ENCODE data around the gene MAN2B2. TPM values are rescaled to one million over a fixed set of nuclear protein-coding genes. Genes with fewer than 3 reads are reported as not detected.

MAN2B2 gene
- total RNA-seq, 4 donors from 2014 or later = 32.7 to 95.3 (median 80.2) TPM

DNA sequence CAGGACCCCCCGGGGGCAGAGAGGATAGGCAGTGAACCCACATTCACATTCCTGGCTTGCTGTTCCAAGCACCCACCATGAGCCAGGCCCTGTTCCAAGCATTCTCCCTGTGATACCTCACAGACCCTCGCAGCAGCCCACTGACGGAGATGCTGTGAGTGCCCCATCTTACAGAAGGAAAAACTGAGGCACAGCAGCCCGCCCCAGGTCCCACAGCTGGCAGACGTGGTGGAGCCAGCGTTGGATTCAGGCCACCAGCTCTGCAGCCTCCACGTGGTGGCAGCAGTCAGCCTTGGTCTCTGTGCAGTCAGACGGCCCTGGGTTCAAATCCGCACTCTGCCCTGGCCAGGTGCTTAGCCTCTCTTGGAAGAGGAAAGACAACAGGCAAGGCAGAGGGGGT, 16.8 kb downstream of the MAN2B2 start:
- H3K27me3 ChIP-seq = no peaks in the 10 kb centered on the region
- TF ChIP-seq, protein P1, sequence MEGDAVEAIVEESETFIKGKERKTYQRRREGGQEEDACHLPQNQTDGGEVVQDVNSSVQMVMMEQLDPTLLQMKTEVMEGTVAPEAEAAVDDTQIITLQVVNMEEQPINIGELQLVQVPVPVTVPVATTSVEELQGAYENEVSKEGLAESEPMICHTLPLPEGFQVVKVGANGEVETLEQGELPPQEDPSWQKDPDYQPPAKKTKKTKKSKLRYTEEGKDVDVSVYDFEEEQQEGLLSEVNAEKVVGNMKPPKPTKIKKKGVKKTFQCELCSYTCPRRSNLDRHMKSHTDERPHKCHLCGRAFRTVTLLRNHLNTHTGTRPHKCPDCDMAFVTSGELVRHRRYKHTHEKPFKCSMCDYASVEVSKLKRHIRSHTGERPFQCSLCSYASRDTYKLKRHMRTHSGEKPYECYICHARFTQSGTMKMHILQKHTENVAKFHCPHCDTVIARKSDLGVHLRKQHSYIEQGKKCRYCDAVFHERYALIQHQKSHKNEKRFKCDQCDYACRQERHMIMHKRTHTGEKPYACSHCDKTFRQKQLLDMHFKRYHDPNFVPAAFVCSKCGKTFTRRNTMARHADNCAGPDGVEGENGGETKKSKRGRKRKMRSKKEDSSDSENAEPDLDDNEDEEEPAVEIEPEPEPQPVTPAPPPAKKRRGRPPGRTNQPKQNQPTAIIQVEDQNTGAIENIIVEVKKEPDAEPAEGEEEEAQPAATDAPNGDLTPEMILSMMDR (IDR thresholded peaks at IDR 0.05) = no peak
- TF ChIP-seq POLR2A (IDR thresholded peaks at IDR 0.05) = no peak

DNA sequence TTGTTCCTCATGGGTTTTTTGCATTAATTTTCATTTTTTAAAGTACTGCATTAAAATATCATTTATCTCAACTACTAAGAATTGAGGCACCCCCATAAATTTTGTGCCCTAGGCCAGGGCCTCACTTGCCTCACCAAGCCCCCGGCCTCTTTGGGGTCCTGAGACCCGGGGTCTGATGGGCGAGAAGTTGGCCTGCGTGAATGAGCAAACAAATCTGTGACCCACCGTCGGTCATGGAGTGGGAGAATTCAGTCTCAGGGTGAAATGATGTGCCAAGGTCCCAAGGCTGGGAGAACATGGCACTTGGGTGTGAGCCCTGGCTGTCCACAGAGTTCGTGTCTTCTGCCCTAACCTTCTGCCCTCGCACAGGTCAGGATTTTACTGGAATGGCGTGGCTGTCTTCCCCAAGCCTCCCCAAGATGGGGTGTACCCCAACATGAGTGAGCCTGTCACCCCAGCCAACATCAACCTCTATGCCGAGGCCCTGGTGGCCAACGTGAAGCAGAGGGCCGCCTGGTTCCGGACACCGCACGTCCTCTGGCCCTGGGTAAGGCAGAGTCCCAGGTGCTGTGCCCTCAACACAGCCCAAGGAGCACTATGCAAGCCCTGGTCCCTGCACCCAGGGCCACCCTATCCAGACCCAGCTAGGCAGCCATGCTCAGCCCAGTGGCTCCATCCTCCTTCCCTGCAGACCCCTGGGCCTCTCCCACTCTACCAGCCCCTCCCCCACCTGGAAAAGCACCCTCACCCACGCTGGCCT, 18.0 kb downstream of the MAN2B2 start:
- peaks cover 15 to 18% of the 10 kb centered on the region in 2 donors for H3K36me3 ChIP-seq
- H3K27ac ChIP-seq = no peak overlapping the region
- no peaks in the 10 kb centered on the region for H3K27me3 ChIP-seq
- TF ChIP-seq, protein P1 (IDR thresholded peaks at IDR 0.05) = no peak
- TF ChIP-seq POLR2A (IDR thresholded peaks at IDR 0.05) = no peak
- H3K4me1 ChIP-seq = no peaks in the 10 kb centered on the region
- 87 to 92% methylated on average over 7 to 16 of the region's 16 CpGs for WGBS, 2 donors
- no peak overlapping the region for H3K4me3 ChIP-seq (replicated peaks in 1 of 3)
- no peaks in the 10 kb centered on the region for H3K9me3 ChIP-seq
- intact Hi-C loops (cut with DNase I) = no loop called here
- no peak for DNase-seq

More for the DNA sequence above, 16.8 kb downstream of the MAN2B2 start:
- DNase-seq = no peak
- intact Hi-C loops (cut with DNase I) = no loop called here
- no peaks in the 10 kb centered on the region for H3K9me3 ChIP-seq
- H3K36me3 ChIP-seq = peaks cover 9 to 15% of the 10 kb centered on the region in 2 donors
- H3K4me1 ChIP-seq = no peaks in the 10 kb centered on the region
- no peak overlapping the region for H3K4me3 ChIP-seq (replicated peaks in 1 of 3)
- no peak overlapping the region for H3K27ac ChIP-seq
- 82 to 93% methylated on average over 3 to 9 of the region's 9 CpGs for WGBS, 2 donors

DNA sequence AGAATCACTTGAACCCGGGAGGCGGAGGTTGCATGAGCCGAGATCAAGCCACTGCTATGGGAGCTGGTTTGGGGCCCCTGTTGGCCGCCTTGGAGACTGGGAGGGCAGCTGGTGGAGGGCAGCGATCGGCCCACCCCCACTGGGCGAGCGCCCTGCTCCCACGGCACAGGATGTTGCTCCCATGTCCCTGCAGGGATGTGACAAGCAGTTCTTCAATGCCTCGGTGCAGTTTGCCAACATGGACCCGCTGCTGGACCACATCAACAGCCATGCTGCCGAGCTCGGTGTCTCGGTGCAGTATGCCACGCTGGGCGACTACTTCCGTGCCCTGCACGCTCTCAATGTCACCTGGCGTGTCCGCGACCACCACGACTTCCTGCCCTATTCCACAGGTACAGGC, 19.4 kb downstream of the MAN2B2 start:
- Histone ChIP-seq H3K27me3 (no peaks in the 10 kb centered on the region), H3K36me3 (peaks cover 15 to 18% of the 10 kb centered on the region in 2 donors), H3K4me3 (replicated peaks in 1 of 3) (no peak overlapping the region), H3K4me1 (no peaks in the 10 kb centered on the region), H3K27ac (no peak overlapping the region), H3K9me3 (no peaks in the 10 kb centered on the region)
- DNase-seq = no peak
- intact Hi-C loops (cut with DNase I) = no loop called here
- TF ChIP-seq POLR2A (IDR thresholded peaks at IDR 0.05) = no peak
- TF ChIP-seq, protein P1 (IDR thresholded peaks at IDR 0.05) = no peak
- 93 to 96% methylated on average over 11 to 22 of the region's 22 CpGs for WGBS, 2 donors

DNA sequence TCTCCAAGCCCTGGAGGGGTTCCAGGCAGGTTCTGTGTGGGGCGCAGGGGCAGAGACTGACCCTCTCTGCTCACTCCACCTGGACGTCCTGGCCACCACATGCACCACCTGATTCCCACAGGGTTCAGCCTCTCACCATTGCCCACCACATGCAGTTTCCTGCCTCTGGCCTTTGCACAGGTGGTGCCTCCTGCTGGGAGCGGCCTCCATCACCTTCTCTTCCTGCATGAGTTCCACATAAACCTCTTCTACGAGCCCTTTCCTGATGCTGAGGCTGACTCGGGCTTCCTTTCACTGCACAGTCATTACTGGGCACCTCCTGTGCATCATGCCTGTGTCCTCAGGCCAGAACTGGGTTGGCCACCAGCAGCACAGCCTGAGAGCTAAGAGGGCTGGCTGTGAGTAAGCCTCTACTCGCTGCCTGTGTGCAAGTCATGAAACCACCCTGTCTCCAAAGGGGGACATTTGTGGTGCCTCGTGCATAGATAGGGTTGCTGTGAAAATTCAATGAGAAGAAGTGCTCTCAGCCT, 19.9 kb downstream of the MAN2B2 start:
- TF ChIP-seq, protein P1 (IDR thresholded peaks at IDR 0.05) = no peak
- no peak for TF ChIP-seq POLR2A (IDR thresholded peaks at IDR 0.05)
- Histone ChIP-seq H3K27me3 (no peaks in the 10 kb centered on the region), H3K27ac (no peak overlapping the region), H3K36me3 (peaks cover 15 to 18% of the 10 kb centered on the region in 2 donors), H3K4me3 (replicated peaks in 1 of 3) (no peak overlapping the region), H3K9me3 (no peaks in the 10 kb centered on the region), H3K4me1 (no peaks in the 10 kb centered on the region)
- intact Hi-C loops (cut with DNase I) = no loop called here
- WGBS, 2 donors = 84 to 95% methylated on average over 7 of the region's 7 CpGs
- no peak for DNase-seq

DNA sequence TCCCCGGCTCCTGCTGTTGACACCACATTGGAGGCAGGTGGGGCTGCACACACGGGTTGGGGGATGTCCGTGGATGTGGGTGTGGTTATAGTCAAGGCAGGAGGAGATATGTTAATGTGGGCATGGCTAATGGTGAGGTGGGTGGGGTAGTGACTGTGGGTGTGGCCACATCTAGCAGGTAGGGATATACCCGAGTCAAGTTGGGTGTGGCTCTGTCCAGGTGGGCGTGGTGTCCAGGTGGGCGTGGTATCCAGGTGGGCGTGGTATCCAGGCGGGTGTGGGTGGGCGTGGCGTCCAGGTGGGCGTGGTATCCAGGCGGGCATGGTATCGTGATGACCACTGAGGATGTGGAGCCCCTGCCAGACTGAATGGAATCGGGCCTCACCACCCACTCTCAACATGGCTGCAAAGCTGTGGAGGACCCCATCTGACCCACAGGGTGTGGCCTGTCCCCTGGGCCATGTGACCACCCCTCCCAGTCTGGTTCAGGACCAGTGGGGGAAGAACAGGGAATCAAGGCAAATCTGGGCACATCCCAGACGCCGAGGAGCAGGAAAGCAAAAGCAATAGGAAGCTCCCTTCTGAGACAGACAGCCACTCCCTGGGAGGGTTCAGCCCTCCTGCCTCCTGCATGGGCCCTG, 21.0 kb downstream of the MAN2B2 start:
- intact Hi-C loops (cut with DNase I) = no loop called here
- WGBS, 2 donors = 68 to 73% methylated on average over 16 of the region's 16 CpGs
- TF ChIP-seq POLR2A (IDR thresholded peaks at IDR 0.05) = no peak
- TF ChIP-seq, protein P1 (IDR thresholded peaks at IDR 0.05) = no peak
- no peak for DNase-seq
- Histone ChIP-seq H3K27ac (no peak overlapping the region), H3K27me3 (no peaks in the 10 kb centered on the region), H3K36me3 (peaks cover 18 to 19% of the 10 kb centered on the region in 2 donors), H3K9me3 (no peaks in the 10 kb centered on the region), H3K4me1 (no peaks in the 10 kb centered on the region), H3K4me3 (replicated peaks in 1 of 3) (no peak overlapping the region)
